CD4-positive, alpha-beta T cell treated with Interleukin-12 subunit alpha and Interleukin-12 subunit beta, for 1 hour (primary cell): ENCODE results near the gene SUN5.
"Not testable (repeated sequence)": the region's sequence is repeated elsewhere in the genome, so short reads cannot be mapped to it uniquely, and the experiment has no call there.

Source experiments
- DNase-seq: peaks from one replicate; pipeline ENCODE4 v3.0.0-alpha.2; 2020

Gene SUN5

GRCh38 chr20:32975121-32975520 lies 29.1 kb downstream of the SUN5 start:
- DNase-seq = not testable (repeated sequence)

DNA sequence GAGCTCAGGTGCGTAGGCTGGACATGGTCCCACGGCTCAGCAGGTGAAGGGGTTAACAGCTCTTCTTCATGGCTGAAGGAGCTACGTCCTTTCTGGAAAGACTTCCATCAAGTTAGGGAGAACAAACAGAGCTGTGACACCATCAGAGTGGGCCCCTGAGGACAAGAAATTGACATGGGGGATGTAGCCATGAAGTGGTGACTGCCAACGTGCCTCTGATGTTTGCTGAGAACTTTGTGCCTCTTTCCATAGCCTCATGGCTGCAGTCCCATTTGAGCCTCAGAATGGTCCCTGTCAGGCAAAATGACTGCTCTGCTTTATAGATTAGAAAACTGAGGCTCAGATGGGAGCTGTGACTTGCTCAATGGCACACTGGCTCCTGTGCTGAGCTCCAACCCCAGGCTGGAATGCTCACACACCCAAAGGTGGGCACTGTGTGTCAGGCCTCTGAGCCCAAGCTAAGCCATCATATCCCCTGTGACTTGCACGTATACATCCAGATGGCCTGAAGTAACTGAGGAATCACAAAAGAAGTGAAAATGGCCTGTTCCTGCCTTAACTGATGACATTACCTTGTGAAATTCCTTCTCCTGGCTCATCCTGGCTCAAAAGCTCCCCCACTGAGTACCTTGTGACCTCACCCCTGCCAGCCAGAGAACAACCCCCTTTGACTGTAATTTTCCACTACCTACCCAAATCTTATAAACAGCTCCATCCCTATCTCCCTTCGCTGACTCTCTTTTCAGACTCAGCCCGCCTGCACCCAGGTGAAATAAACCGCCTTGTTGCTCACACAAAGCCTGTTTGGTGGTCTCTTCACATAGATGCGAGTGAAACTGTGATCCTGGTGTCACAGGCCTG lies 29.8 kb downstream of the SUN5 start:
- not testable (repeated sequence) for DNase-seq

DNA sequence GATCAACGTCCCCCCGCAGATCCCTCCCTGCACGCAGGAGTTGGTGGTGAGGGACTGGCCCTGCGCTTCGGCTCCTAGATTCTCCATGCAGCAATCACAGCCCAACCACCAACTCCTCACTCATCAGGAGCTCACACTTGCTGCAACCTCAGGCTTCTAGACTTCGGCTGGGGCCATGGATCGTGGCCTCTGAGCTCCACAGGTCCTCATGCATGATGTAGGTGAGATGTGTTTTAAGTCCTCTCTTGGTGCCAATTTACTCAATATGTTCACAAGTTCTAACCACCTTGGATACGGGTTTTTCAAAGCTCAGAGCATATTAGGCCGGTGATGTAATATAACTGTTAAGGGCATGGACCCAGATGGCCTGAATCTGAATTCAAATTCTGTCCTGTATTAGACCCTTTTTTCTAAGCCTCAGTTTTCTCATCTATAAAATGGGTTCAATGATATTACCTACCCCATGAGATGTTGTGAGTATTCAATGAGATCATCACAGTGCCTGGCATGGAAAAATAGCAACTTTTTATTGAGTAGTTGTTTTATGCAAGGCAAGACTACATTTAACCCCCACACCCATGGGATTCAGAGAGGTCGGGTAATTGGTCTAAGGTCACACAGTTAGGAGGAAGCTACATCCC lies 31.0 kb downstream of the SUN5 start:
- no peak for DNase-seq

DNA sequence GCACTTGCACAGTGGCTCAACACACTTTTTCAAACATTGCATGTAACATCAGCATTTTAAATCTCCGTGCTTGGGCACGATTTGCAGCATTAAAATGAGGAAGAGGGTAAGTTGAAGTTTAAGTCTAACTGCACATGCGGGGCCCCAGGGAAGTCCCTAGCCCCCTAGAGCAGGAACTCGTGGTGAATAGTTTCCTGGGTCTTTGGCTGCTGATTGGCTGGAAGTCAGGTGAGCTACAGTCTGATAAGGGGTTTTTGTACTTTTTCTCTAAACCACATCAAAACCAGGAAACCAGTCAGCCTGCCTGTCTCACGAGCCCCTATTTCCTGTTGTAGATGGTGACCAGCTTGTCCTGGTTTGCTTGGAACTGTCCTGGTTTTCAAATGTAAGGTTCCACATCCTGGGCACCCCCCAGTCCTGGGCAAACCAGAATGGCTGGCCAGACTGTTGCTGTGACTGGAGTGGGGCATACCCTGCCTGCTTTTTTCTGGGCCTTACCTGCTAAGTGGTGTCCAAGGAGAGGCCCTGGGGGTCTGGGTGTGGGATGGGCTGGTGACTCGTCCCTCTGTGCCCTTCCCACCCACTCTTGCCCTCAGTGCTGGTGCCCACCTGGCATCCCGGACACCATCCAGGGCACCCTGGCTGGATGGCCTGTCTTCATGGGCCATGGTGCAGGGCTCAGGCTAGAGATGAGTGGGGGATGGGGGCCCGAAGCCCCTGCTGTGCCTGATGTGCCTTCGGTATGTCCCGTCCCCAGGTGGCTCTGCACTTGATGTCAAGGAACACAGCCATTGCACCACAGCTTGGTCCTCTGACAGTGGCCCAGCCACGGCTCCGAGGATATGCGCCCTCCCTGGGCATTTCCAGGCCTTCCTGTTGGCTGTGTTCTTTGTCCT lies 31.8 kb downstream of the SUN5 start:
- peak; percentile 92 for DNase-seq

GRCh38 chr20:32971703-32972161 lies 32.5 kb downstream of the SUN5 start:
- peak; percentile 42 for DNase-seq

- no peak for DNase-seq
These were observed 33.3 kb downstream of the SUN5 start for GRCh38 chr20:32970973-32971300.

DNA sequence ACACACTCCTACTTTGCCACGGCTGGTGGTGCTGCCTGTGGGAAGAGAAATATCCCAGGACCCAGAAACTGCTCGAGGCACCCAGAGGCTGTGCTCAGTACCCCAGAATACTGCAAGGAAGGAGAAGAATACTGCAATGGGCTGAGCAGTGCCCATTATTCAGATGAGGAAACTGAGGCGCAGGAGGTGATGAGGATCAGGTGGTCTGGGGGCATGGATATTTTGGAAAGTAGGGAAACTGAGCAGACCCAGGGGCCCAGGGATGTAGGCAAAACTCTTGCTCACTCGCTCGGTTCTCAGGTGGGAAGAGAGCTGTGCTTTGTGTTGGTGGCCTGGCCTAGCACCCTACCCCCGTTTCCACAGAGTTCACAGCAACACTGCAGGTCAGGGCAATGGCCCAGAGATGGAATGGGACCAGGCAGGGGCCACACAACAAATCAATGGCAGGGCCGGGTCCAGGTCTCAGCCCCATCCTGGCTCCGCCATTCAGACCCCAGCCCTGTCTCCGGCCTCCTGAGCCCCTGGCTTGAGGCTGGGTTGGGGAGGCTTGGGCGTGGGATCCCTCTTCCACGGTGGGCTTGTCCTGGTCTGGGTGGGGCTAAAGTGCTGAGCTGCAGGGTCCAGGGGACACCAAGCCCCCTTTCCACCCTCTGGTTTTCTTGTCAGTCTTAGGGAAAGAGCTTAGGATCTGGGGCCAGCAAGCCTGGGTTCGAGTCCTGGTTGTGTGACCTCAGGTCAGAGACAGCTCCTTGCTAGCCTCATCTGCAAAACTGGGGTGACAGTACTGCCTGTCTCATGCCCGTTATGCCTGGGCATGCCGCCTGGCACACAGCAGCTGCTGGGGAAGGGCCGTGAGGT lies 33.9 kb downstream of the SUN5 start:
- DNase-seq = no peak

DNA sequence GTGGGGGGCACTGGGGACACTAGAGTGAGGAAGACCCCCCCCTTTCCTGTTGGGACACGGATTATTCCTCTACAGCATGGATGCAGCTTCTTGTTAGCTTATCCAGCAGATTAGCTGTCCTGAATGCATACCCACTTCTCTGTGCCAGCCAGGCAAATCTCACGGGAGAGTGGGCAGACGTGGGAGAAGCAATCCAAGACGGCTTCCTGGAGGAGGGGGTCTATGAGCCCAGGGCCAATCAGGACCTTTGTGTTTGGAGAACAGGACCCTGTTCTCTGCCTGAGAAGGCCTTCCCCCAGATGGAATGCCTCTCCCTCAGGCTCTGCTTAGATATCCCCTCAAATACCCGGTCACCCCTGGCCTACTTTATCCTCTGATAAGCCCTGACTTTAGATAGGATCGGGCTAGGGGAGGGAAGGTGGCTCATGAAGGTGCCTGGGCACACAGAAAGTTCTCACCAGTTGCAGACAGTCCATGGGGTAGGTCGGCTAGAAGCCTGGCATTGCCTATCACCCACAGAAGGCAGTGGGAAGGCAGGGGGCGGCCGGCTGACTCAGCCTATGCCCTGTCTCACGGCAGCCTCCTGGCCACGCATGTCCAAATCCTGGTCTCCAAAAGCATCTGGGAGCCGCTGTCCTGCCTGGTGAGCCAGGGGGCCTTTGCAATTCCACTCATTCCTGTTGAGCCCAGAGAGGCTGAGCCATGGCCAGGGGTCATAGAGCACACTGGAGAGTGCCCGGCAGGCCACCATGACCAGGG lies 34.7 kb downstream of the SUN5 start:
- DNase-seq = no peak

GRCh38 chr20:32968478-32969241 lies 35.6 kb downstream of the SUN5 start:
- no peak for DNase-seq

DNA sequence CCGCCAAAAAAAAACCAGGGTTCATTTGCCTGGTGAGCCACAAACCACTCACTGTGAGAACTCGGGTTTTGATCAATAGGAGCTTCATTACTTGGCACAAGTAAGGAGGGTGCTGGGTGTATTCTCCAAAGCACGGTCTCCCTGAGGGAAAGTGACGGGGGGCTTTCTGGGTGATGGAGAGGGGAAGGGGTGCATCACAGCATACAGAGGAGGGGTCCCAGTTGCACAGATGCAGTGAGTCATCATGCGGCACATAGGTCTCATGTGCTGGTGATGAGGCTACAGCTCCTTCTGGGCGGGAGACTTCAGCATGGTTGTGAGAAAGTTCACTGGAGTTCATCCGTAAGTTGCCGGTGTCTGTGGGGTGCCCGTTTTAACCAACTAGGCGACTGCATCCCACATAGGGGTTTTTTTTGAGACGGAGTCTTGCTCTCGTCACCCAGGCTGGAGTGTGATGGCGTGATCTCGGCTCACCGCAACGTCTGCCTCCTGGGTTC lies 36.2 kb downstream of the SUN5 start:
- DNase-seq = peak; percentile 72

- DNase-seq = peak; percentile 72
These were observed 37.1 kb downstream of the SUN5 start for GRCh38 chr20:32966881-32967781.

- no peak for DNase-seq
These were observed 37.9 kb downstream of the SUN5 start for GRCh38 chr20:32966382-32966781.

DNA sequence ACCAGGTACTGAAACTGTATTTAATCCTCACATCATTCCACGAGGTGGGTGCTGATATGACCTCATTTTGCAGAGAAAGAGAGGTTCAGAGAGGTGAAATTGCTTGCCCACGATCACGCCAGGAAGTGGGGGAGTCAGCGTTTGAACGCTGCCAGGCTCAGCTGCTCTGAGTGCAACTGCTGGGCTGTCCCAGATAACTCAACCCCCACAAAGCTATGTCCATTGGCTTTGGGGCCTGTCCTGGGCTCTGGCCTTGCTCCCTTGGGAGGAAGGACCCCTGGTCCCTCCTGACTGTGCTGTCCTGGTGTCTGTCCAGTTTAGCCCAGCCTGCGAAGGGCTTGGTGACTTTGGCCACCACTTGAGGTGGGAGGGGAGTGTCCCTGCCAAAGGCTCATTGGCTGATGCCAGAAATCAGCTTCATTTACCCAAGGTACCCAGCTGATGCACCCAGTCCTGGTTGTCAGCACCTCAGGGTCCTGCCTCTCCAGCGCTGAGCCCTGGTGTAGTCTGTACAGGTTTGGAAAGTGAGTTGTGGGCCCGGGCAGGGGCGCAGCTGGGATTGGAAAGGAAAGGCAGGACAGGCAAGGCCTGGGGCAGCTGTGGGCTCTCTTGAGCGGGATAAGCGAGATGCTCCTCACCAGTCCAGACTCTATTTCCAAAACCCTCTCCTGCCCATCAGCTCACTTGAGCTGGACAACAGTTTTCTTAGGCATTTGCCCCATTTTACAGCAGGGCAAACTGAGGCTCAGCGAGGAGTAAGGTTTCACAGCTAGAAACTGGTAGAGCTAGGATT lies 38.5 kb downstream of the SUN5 start:
- peak; percentile 50 for DNase-seq

DNA sequence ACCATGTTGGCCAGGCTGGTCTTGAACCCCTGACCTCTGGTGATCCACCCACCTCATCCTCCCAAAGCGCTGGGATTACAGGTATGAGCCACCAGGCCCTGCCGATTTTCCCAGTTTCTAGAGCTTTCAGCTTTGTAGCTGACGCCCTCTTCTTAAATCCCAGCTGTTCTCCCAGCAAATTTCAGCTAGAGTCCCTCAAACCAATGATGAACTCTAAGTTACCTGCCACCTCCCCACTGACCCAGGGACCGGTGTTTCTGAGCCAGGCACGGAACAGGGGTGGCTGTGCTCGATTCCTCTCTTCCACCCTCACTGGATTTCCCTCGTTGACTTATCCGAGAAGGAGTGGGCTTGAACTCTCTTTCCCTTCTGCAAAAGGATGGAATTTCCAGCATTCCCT lies 39.1 kb downstream of the SUN5 start:
- no peak for DNase-seq

DNA sequence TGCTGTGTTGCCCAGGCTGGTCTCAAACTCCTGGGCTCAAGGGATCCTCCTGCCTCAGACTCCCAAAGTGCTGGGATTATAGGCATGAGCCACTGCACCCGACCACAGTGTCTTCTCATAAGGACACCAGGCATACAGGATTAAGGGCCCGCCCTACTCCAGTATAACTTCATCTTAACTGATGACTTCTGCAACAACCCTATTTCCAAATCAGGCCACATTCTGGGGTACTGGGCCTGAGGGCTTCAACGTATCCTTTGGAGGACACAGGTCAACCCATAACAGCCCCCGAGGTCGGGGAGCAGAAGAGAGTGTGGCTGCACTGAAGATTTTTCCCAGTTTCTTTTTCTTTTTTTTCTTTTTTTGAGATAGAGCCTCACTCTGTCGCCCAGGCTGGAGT lies 39.7 kb downstream of the SUN5 start:
- DNase-seq = no peak

DNA sequence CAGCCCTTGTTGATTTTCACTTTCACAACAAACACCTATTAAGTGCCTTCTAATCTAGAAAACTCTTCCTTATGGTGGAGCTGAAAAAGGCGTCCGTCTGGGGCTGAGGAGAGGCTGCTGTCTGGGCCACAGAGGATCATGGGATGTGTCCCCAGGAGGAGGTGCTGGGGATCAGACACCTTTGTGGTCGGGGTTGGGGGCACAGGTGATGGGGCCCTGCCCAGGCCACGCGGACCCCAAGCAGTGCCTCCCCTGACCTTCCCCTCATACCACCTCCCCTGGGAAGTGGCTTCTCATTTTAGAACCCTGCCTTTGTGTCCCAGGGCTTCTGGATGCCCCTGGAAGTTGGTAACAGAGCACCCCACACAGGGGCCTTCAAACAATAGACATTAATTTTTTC lies 41.1 kb downstream of the SUN5 start:
- DNase-seq = no peak

DNA sequence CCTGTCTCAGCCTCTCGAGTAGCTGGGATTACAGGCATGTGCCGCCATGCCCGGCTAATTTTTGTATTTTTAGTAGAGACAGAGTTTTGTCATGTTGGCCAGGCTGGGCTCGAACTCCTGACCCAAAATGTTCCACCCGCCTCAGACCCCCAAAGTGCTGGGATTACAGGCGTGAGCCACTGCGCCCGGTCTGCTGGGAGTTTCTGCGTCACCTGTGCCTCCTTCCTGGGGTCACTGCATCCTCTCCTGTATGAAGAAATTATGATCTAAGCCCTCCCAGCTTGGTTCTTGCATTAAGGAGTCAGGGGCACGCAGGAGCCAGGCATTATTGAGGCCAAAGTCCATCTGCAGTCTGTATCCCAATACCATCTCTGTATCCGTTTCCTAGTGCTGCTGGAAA lies 41.6 kb downstream of the SUN5 start:
- DNase-seq = not testable (repeated sequence)

- DNase-seq = no peak
These were observed 42.2 kb downstream of the SUN5 start for GRCh38 chr20:32962053-32962452.
